HK-2 (cell line): Measurements from ENCODE around the gene GRK3.
A peak's percentile ranks its signal among the peaks of the same experiment; 100 is the strongest.

Experiments used
- DNase-seq: peaks from one replicate; pipeline ENCODE4 v3.0.0-alpha.2; 2018; ENCODE audit not compliant: unreplicated experiment

Gene GRK3

DNA sequence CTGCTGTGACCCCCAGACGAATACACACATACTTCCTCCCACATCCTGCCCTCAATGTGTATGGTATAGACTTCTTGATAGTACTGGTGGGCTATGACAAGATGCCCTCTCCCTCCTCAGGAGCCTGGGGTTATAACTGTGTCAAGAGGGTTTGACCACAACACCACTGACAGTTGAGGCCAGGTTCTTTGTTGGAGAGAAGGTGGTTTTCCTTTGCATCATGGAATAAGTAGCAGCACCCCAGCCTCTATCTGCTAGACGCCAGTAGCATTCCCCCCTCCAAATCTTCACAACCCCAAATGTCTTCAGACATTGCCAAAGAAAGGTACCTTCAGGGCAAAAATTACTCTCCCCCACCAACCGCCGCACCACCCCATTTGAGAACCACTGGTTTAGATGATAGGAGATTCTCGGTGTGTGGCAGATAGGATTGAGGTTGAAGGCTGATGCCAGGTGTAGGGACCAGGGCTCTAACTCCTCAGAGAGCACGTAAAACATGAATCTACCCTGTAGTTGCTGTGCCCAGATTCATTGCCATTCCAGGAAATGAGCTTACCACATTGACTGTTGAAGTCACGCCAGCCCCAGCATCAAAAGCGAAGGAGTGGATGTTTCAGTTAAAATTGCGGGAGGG is 172.0 kb downstream of the GRK3 start:
- DNase-seq, result no peak

DNA sequence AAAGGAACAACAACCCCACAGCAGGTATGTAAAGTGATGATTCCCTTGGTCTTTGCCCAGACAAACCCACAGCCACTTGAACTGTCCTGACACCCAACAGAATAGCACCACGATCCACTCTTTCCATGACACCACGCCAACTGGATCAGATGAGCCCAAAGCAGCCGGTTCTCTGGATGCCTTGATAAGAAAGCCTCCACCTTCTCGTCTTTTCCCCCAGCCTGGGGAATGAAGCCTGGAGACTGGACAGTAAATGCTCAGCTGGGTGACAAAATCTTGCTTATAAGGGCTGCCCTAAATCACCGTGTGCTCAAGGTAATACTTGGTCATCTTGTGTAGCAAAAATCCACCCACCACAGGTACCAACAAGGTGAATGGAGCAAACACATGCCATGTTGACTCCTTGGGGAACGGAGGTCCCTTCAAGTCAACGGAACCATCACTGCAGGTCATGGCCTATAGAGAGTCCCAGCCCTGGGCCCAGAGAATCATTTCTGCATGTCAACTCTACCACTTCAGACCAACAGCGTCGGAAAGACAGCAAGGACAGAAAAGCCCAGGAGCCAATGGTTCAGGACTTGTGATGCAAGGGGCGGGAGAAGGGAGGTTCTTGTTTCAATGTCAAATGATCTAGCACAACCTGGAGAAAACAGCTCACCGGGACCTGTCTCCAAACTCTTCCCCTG is 175.3 kb downstream of the GRK3 start:
- no peak for DNase-seq

DNA sequence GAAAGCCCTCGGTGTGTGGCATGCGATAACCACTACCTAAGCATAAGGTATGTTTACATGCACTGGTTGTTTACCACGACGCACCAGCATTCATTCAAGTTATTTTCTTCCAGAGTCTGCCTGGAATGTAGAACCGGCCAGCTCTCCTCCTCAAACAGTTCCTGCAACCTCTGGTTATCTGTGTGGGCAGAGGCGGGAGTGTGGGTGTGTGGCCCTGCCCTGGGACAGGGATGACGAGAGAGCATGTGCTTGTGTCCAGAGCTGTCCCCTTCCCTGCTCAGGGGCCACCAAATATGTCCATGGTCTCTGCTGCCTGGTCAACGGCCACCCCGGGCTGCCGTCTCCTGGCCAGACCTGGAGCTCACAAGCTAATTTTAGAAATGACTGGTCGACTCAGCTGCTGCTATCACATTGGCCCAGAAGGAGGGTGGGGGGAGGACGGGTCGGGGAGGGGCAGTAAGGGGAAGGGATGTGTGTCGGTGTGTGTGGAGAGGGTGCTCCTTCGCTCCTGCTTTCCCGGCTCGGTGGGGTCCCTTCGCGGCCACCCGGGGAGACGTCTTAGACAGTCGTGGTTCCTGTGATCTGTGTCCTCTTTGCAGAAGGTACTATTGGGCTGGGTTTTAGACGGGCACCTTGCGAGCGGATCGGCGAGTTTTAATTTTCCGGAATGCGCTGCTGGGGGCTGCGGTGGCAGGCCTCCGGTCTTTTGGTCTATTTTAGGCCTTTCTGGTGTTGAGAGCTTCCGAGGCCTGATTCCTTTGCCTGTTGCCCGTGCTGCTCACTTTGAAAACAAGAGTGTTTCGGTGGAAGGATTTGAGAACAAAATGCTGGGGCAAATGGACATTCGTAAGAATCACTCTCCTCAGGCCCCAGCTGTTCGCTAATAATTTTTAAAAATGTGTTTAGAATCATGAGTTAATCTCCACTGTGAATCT is 177.5 kb downstream of the GRK3 start, which contains the start of gene MYO18B:
Gene MYO18B, plus strand, starts transcription at position 497 of the 935 bp plus-strand sequence. CDS start 18,905 bp downstream, outside the sequence.
- DNase-seq, result no peak

DNA sequence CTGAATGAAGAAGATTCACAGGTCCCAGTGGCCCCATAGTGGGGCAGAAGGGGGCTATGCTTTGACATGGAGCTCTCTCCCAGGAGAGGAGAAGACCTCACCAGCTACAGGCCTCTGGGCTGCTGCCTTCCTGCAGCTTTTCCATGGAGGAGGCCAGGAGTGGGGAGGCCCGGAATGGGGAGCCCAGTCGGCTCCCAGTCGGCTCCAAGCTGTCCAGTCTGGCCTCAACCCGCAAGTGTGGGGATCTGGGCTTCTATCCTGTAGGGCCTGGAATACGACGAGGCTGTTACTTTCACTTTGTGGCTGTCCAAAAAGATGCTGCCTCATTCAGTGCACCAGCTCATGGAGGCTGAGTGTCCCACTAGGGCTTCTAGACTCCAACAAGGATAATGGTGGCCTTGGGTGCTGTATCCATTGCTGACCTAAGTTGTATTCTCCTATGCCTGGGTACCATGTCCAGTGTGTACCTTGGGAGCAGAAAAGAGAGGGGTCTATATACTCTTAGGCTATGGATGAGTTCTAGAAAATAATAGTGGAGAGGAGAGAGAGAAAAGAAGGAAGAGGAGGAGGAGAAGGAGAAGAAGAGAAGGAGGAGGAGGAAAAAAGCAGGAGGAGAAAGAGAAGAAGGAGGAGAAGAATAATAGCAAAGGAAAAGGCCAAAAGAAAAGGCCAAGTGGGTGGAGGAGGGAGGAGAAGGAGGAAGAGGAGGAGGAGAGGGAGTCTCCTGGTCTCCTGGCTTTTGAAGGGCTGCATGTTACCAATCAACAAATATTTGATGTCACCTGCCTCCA is 178.6 kb downstream of the GRK3 start:
- DNase-seq, result no peak

DNA sequence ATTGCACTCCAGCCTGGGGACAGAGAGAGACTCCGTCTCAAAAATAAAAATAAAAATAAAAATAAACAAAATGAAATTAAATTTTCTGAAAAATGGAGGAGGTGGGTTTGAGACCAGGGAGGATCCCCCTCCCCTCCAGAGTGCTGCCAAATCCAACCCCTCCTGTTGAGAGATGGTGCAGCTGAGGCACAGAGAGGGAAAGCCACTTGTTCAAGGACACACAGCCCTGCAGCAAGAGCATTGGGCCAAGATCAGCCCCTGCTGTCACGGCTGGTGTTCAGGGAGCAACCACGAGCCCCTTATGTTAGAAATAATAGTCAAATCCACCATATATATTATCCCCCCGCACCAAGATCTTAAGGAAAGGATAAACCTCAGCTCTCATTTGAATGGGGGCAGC is 180.2 kb downstream of the GRK3 start:
- DNase-seq, result no peak

DNA sequence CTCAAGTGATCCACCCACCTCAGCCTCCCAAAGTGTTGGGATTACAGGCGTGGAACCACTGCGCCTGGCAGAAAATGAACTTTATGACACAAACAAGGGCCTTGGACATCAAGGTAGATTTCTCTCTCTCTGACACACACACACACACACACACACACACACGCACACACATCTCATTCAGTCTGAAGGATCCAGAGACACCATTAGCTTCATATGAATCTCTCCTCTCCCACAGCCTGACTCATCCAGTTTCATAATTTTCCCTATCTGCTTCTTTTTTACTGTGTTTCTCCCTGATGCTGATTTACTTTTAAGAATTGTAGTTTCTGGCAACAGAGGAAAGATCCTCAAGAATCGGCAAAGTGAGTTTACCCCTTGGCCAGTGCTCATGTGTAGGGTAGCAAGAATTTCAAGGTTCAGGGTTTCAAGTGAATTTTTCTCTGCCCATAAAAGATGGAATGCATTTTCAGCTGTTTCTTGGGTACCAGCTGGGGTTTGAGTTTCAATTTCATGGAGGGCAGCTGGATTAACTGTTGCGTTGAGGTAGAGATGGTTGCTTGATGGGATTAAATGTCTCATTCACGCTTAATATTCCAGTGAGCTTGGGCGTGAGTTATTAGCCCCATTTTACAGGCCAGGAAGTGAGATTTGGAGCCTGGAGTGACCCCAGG is 181.0 kb downstream of the GRK3 start:
- no peak for DNase-seq

DNA sequence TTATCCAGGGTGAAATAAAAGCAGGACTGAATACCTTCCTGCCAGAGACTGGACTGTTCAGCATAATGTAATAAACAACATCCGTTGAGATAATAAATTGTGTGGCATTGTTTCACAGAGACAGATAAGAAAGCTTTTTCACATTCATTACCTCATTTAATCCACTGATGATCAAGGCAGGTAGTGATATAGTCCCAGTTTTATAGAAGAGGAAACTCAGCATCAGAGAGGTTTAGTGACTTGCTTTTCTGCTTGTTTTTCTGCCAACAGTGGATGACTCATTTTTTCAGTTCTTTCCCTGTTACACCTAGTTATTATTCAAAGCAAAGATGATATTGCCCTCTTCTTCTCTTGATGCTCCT is 181.5 kb downstream of the GRK3 start:
- no peak for DNase-seq

DNA sequence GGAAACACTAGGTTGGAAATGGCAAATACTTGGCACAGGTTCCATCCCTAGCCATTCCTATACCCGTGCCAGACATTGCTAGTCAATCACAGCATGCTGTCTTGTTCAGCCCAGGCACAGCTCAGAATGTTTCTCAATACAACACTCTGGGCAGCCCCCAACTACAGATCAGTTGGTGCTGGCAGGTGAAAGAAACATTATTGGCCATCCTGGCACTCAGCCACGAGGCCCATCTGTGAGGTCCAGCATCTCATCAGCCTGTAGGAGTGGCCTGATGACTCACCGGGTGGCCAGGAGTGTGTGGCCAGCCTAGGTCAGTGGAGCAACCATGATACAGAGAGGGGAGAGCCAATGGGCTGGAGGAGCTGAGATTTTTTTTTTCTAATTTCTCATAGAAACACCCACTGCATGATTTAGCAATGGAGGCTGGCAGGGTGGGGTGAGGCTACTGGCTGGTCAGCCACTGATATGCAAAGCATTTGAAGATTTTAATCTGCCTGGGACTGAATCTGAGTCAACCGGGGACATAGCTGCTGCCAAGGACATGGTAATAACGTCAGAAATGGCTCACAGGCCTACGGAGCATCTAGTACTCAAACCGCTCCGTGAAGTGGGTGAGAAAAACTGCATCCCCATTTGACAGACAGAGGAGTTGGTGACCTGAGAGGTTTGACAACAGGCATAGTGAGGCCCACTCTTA is 182.9 kb downstream of the GRK3 start:
- DNase-seq, result peak; percentile 55

DNA sequence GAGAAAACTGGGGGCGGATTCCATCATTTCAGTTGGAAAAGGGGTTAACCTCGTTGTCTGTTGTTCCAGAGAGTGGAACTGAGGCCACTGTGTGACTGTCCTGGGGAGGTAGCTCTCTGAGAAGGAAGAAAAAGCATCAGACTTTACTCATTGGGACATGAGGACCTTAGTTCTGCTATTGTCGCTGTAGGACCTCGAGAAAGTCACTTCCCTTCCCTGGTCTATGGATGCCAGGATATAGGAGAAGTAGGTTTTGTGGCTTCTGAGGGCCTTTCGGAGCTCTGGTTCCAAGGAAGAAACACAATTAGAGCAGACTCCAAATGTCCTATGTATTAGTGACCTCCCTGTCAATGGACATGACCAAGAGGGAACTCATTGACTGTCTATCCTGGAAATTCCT is 183.7 kb downstream of the GRK3 start:
- no peak for DNase-seq

DNA sequence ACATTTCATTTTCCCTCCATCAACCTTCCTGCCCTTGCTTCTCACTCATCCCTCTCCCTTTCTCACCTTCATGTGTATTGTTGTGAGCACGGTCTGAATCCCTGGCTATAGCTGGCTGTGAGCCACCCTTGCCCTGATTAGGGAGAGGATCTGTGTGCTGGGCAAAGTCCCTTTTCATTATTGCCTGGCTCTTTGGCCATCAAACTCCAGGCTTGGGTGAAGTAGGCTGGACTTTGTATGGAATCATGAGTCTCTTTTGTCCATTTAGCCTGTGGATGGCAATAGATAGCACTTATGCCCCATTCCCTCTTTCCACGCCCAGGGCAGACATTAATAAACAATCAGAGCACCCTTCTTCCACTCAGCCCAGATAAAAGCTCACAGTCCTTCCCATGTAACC is 184.2 kb downstream of the GRK3 start:
- DNase-seq, result no peak

DNA sequence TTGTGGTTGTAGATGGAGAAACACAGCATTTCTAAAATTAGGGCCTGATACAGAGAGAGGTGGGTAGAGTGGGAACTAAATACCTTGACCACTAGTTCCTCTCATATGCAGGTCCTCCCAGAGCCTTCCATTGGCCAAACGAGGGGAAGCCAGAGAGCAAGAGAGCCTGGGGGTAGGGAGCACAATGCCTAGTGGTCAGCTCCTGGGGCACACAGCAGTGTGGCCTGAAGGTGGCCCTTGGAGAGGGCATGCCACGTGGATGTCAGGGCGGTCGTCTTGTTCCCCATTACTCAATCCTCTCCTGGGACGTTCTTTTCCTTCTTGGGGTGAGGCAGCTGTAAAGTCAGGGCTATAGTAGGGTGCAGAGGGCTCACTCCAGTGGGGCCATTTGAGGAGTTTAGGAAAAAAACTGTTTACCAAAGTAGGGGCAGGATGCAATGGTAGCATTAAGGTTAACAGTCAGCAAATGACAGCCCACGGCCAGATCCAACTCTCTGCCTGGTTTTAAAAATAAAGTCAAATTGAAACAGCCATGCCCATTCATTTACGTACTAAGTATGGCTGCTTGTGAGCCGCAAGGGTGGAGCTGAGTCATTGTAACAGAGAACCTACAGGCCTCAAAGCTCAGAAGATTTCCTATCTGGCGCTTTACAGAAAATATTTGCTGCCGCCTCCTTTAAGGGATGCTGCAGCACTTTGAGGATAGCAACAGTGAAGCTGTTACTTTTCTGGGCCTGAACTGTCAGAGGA is 185.1 kb downstream of the GRK3 start:
- DNase-seq, result no peak

DNA sequence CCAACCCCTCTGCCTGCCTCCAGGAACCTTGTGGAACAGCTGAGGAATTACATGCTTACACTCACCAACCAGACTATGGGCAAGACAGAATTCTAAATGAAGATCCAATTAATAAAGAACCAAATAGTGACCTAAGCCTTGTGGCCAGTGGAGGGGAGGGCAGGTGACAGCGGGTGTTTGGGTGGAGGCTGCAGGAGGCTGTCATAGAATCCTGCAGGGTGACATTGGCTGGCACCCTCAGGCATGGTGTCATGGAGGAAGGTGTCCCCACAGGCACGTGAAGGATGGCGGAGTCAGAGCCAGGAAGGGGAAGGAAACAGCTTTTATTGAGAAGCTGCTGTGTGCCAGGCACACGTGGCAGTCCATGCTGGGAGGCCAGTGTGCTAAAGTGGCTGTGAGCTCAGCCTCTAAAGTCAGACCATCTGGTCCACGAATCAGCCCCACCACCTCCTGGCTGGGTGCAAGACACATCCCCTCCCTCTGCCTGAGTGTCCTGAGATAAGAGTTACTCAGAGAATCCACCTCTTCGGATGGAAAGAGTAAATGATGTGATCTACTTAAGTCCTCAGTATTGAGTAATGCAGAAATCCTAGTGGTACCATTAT is 186.2 kb downstream of the GRK3 start:
- DNase-seq, result no peak

DNA sequence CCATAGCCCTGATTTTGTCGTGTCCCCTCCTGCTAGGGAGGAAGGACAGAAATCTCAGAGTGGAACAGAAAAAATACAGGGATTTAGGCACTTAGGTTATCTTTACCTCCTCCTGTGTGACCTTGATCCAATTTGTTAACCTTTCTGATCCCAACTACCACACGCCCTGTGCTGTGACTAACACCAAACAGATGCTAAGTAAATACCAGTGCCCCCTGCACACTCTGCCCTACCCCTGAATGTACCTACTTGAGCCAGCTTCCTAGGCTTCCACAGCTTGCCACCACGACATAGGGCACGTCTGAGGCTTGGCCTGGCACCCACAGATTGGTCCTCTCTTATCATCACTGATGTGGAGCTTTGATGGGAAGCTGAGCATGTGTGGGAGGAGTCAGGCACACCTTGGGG is 186.7 kb downstream of the GRK3 start:
- no peak for DNase-seq

DNA sequence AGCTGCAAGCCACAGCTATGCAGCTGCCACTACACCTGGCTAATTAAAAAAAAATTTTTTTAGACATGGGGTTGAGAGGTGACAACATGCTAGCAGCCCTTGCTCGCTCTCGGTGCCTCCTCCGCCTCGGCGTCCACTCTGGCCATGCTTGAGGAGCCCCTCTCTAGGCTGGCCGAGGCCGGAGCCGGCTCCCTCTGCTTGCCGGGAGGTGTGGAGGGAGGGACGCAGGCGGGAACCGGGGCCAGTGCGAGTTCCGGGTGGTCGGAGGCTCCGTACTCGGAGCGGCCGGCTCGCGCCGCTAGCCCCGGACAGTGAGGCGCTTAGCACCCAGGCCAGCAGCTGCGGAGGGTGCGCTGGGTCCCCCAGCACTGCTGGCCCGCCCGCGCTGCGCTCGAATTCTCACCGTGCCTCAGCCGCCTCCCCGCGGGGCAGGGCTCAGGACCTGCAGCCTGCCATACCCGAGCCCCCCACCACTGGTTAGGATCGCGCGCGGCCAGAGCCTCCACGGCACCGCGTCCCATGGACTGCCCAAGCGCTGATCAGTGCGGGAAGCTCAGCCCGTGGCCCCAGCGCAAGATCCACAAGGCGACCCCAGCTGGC is 188.2 kb downstream of the GRK3 start:
- DNase-seq, result no peak

DNA sequence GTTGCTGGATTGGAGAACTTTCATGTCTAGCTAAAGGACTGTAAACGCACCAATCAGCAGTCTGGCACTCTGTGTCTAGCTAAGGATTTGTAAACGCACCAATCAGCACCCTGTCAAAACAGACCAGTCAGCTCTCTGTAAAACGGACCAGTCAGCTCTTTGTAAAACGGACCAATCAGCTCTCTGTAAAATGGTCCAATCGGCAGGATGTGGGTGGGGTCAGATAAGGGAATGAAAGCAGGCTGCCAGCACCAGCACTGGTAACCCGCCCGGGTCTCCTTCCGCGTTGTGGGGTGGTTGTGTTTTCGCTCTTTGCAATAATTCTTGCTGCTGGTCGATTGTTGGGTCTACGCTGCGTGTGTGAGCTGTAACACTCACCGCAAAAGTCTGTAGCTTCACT is 188.8 kb downstream of the GRK3 start:
- no peak for DNase-seq

DNA sequence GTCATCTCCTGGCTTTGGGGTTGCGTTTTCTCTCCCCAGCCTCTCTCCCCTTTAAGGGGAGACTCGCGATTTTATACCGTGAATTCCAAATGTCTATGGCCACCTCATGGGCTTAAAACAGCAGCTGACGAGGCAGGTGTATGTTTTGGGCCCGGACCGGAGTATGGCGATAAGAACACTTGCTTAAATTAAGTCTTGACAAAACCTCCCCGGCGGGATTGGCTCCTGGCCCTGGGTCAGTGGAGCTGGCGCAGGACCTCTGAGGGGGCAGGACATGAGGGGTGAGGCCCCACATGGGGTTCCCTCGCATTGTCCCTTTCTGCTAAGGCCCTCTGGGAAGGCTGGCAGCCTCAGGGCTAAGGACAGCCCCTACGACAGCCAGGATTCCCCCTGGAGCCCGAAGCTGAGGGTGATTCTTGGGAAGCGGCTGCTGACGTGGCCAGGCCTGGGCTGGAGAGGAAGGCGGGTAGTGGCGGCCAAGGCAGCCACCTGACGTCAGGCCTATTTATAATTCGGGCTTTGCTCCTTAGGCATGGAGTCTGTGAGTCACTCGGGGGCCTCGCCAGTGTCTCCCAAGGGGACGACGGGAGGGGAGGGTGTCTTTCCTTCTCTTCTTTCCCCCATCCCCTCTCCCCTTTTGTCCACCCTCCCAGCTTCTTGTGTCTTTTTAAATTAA is 190.2 kb downstream of the GRK3 start:
- DNase-seq, result no peak

DNA sequence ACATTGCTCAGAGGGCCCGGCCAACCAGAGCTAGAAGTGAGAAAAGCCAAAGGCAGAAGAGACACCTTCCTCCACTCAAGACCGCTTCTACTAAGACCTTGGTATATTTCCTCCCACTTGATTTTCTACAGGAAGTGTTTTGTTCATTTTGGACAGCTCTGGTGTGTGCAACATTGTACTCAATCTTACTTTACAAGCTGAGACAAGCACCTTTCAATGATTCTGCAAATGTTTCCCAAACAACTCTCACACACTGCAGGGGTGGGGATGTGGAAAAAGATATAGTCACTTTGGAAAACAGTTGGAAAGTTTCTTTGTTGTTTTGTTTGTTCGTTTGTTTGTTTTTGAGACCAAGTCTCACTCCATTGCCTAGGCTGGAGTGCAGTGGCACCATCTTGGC is 193.2 kb downstream of the GRK3 start:
- no peak for DNase-seq

DNA sequence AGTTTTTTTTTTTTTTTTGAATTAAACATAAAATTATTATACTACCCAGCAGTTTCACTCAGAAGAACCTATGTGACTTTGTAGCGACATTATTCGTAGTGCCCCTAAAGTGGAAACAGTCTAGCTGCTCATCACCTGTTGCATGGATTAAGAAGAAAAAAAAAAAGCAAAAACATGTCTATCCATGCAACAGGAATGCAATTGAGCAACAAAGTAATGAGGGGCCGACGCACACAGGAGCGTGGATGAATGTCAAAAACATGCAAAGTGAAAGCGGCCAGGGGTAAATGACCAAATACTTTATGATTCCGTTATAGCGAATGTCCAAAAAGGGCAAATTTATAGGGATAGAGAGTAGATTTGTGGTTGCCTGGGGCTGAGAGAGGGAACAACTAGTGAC is 193.8 kb downstream of the GRK3 start:
- no peak for DNase-seq

DNA sequence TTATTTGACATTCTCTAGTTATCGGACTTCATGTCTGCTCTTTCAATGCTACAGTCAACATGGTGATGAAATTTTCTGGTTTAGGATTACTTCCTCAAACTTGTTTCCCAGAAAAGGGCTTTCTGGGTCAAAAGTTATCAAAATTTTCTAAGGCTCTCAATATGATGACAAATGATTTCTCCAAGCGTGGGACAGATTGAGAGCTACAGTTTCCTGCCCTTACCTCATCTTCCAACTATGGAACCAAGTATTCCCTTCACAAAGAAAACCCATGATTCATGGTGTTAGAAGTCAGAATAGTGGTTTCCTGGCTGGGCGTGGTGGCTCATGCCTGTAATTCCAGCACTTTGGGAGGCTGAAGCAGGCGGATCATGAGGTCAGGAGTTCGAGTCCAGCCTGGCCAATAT is 195.4 kb downstream of the GRK3 start:
- peak; percentile 29 for DNase-seq
